ENCODE data around the gene NUTM2B. TPM values are rescaled to one million over a fixed set of nuclear protein-coding genes. Genes with fewer than 3 reads are reported as not detected.
"Not testable (repeated sequence)": the region's sequence is repeated elsewhere in the genome, so short reads cannot be mapped to it uniquely, and the experiment has no call there.

NUTM2B gene
- polyA plus RNA-seq, 1 donor: 1.3 TPM

GRCh38 chr10:79744844-79745243 lies 41.8 kb downstream of the NUTM2B start:
- H3K36me3 ChIP-seq (ENCODE audit: control insufficient read depth, insufficient read depth, low read length); H3K9me3 ChIP-seq (ENCODE audit: control insufficient read depth, low read depth, low read length); H3K27me3 ChIP-seq (ENCODE audit: control insufficient read depth, insufficient read depth, low read length); H3K4me3 ChIP-seq (ENCODE audit: low read length); H3K27ac ChIP-seq (ENCODE audit: low read length); DNase-seq; H3K4me1 ChIP-seq (ENCODE audit: control insufficient read depth, insufficient read depth, low read length): not testable (repeated sequence)
- no CpG with 5 or more reads among the region's 7 CpGs for WGBS (ENCODE audit: insufficient coverage, low lambda C conversion rate)

DNA sequence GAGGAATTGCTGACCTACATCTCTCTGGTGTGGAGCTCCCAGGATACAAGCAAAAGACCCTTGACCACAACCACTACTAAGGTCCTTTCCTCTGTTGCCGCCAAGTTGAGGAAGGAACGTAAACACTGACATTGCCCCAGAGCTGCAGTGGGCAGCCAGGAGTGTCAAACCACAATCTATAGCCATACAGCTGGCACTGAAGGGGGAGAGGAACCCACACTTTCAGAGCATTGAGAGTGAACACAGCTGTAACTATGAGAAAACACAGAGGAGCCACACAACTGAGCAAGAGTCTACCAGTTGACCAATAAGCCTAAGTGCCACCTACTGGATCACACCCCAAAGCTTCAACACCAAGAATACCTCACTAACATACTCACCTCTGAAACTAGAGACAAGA lies 45.5 kb downstream of the NUTM2B start:
- not testable (repeated sequence) for H3K36me3 ChIP-seq (ENCODE audit: control insufficient read depth, insufficient read depth, low read length); H3K4me3 ChIP-seq (ENCODE audit: low read length); H3K9me3 ChIP-seq (ENCODE audit: control insufficient read depth, low read depth, low read length); H3K4me1 ChIP-seq (ENCODE audit: control insufficient read depth, insufficient read depth, low read length); H3K27me3 ChIP-seq (ENCODE audit: control insufficient read depth, insufficient read depth, low read length); DNase-seq; H3K27ac ChIP-seq (ENCODE audit: low read length)
- WGBS (ENCODE audit: insufficient coverage, low lambda C conversion rate): no CpG with 5 or more reads among the region's 2 CpGs

DNA sequence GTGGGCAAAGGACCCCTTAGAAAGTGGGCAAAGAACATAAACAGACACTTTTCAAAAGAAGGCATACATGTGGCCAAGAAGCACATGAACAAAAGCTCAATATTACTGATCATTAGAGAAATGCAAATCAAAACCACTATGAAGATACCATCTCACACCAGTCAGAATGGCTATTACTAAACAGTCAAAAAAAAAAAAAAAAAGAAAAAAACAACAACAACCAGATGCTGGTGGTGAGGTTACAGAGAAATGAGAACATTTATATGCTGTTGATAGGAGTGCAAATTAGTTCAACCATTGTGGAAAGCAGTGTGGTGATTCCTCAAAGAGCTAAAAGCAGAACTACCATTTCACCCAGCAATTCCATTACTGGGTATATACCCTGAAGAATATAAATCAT lies 50.6 kb downstream of the NUTM2B start:
- not testable (repeated sequence) for H3K27ac ChIP-seq (ENCODE audit: low read length); H3K27me3 ChIP-seq (ENCODE audit: control insufficient read depth, insufficient read depth, low read length); H3K4me3 ChIP-seq (ENCODE audit: low read length); H3K4me1 ChIP-seq (ENCODE audit: control insufficient read depth, insufficient read depth, low read length); H3K9me3 ChIP-seq (ENCODE audit: control insufficient read depth, low read depth, low read length); DNase-seq; H3K36me3 ChIP-seq (ENCODE audit: control insufficient read depth, insufficient read depth, low read length)

GRCh38 chr10:79758297-79758993 lies 55.4 kb downstream of the NUTM2B start:
- 100% methylated on average over 1 of the region's 3 CpGs for WGBS (ENCODE audit: insufficient coverage, low lambda C conversion rate)
- H3K9me3 ChIP-seq (ENCODE audit: control insufficient read depth, low read depth, low read length); H3K36me3 ChIP-seq (ENCODE audit: control insufficient read depth, insufficient read depth, low read length); H3K27ac ChIP-seq (ENCODE audit: low read length); DNase-seq; H3K4me1 ChIP-seq (ENCODE audit: control insufficient read depth, insufficient read depth, low read length); H3K27me3 ChIP-seq (ENCODE audit: control insufficient read depth, insufficient read depth, low read length); H3K4me3 ChIP-seq (ENCODE audit: low read length): not testable (repeated sequence)

Other genes with a start within 250 kb of the NUTM2B start
- 0.39 TPM for gene EIF5AL1, start 190.7 kb upstream of the NUTM2B start, polyA plus RNA-seq
- not detected for gene SFTPA2, start 142.8 kb upstream of the NUTM2B start, polyA plus RNA-seq
- gene SFTPA1, start 92.3 kb upstream of the NUTM2B start, polyA plus RNA-seq: not detected
- gene NUTM2E, start 123.5 kb downstream of the NUTM2B start, polyA plus RNA-seq: 0.09 TPM
- 0.42 TPM for gene SFTPD, start 245.9 kb downstream of the NUTM2B start, polyA plus RNA-seq